Hematopoietic multipotent progenitor cell treated with erythropoietin and hydrocortisone succinate and interleukin-3 and kit ligand, for 8 days (in vitro differentiated cells): ENCODE data around the gene ATPAF2.
A peak's percentile ranks its signal among the peaks of the same experiment; 100 is the strongest.
"Not testable (repeated sequence)": the region's sequence is repeated elsewhere in the genome, so short reads cannot be mapped to it uniquely, and the experiment has no call there.

Source experiments
- DNase-seq: peaks from one replicate; pipeline ENCODE4 v3.0.0-alpha.2; 2015

Gene ATPAF2

GRCh38 chr17:18009609-18010420, 29.2 kb downstream of the ATPAF2 start:
- DNase-seq: peak; percentile 21

GRCh38 chr17:18008496-18009268, 30.3 kb downstream of the ATPAF2 start:
- DNase-seq: no peak

- no peak for DNase-seq
These were observed 32.3 kb downstream of the ATPAF2 start for GRCh38 chr17:18006495-18007239.

DNA sequence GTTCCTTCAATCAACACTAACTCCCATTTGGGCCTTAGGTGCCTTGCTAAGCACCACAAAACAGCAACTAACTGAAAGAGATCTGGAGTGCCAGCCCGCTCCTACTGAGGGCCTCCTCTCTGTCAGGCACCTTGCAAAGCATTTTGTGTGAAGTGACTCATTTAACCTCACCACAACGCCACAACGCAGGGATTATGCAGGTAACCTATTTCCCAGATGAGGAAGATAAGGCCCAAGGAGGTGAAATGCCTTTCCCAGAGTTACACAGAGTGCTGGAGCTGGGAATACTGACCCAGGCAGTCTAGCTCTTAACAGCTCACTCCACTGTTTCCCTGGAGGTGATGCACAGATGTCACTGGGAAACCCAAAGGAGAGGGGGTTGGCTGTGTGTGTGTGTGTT, 33.5 kb downstream of the ATPAF2 start:
- no peak for DNase-seq

- no peak for DNase-seq
These were observed 34.1 kb downstream of the ATPAF2 start for GRCh38 chr17:18004884-18005305.

- no peak for DNase-seq
These were observed 34.6 kb downstream of the ATPAF2 start for GRCh38 chr17:18004345-18004744.

DNA sequence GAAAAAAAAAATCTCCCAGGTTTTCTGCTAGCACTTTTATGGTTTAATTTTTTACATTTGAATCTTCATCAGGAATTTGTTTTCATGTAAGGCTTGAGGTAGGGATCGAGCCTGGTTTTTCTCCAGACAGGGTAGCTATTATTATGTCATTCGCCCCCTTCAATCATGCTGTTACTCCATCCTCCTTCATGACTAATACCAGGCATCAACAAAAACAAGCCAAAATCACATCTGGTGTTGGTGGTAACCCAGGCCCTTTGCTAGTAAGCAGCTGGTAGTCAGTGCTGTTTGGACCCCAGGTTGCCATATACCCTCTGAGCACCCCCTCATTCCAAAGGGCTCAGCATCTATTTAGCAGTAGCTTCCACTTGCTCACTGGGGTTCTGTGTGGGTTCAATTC, 36.8 kb downstream of the ATPAF2 start:
- DNase-seq: no peak

DNA sequence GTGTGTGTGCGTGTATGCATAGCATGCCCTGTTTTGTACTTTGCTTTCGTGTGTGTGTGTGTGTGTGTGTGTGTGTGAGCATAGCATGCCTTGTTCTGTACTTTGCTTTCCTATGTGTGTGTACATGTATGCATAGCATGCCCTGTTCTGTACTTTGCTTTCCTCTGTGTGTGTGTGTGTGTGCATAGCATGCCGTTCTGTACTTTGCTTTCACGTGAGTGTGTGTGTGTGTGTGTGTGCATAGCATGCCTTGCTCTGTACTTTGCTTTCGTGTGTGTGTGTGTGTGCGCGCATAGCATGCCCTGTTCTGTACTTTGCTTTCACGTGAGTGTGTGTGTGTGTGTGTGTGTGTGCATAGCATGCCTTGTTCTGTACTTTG, 38.9 kb downstream of the ATPAF2 start:
- DNase-seq: no peak

GRCh38 chr17:17999364-18000029, 39.5 kb downstream of the ATPAF2 start:
- DNase-seq: no peak

GRCh38 chr17:17998934-17999333, 40.0 kb downstream of the ATPAF2 start:
- no peak for DNase-seq

DNA sequence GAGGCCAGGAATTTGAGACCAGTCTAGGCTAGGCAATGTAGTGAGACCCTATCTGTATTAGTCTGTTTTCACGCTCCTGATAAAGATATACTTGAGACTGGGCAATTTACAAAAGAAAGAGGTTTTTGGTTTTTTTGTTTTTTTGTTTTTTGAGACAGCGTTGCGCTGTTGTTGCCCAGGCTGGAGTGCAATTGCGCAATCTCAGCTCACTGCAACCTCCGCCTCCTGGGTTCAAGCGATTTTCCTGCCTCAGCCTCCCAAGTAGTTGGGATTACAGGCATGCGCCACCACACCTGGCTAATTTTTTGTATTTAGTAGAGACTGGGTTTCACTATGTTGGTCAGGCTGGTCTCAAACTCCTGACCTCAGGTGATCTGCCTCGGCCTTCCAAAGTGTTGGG, 43.1 kb downstream of the ATPAF2 start:
- not testable (repeated sequence) for DNase-seq

- DNase-seq: peak; percentile 48
These were observed 44.5 kb downstream of the ATPAF2 start for GRCh38 chr17:17994271-17995069.

GRCh38 chr17:17993852-17994251, 45.1 kb downstream of the ATPAF2 start:
- DNase-seq: no peak

GRCh38 chr17:17993366-17993765, 45.6 kb downstream of the ATPAF2 start:
- DNase-seq: no peak

DNA sequence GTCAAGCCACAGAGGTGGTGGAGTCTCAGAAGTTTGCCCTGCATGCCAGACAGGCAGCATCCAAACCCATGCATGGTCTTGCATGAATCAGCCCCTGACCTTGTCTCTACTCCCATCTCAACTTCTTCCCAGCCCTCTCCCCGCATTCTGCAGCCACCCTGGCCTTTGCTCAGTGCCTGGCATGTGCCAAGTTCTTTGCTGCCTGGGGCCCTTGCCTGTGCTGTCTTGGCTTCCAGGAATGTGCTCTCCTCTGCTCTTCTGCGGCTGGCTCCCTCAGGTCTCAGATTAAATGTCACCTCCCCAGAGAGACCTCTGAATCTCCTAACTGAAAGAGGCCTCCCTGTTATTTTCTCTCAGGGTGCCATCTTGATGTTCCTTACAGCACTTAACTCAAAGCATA, 48.7 kb downstream of the ATPAF2 start:
- no peak for DNase-seq

DNA sequence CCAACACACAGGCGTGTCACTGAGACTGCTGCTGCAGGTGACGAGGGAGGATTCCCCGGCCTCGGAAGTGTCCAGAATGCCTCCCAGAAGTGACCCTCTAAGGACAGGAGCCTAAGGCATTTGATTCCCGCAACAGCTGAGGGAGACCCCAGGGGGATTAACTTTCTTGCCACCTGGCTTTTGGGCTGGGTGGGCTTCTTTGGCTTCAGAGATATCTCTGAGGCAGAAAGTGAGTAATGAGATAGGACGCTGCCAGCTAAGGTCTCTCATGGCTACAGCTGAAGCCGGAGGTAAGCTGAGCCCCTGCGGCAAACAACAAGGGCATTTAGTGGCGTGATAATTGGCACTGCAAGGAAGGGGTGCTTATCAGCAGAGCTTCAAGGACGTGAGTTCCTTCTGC, 49.4 kb downstream of the ATPAF2 start:
- no peak for DNase-seq

DNA sequence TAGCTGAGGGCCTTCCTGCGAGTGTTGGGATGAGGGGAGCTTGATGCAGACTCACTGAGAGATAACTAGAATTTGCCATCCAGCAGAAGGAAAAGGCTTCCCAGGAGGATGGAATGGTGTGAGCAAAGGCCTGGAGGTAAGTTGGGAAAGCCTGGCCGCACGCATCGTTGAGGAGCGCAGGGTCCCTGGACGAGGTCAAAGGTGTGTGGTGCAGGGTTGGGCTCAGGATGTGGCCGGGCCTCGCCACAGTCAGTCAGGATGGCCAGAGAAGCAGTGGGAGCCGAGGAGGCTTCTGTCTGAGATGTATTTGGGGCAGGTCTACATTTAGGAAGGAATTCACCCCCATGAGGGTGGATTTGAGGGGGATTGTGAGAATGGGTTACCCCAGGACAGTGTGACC, 49.9 kb downstream of the ATPAF2 start:
- no peak for DNase-seq

DNA sequence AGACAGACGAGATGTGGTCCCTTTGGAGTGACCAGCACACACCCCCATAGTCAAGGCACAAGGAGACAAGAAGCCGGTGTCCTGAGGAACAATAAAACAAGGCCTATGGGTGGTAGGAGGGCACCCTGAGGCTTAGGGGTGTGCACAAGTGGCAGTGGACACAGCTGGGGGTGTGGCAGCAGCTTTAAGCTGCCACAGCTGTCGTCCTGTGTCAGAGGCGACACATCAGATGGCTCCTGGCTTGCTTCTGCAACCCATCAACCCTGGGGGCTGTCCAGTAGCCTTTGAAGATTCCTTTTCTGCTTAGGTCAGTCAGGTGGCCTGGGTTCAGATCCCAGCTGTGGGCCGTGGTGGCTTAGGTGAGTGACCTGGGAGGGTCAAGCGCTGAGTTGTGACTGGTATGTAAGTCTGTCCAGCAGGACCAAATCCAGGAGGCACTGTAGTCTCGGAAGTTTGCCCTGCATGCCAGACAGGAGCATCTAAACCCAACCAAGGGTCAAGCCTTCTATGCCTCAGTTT, 50.5 kb downstream of the ATPAF2 start:
- no peak for DNase-seq

- no peak for DNase-seq
These were observed 51.1 kb downstream of the ATPAF2 start for GRCh38 chr17:17987901-17988300.

GRCh38 chr17:17987187-17987896, 51.6 kb downstream of the ATPAF2 start:
- no peak for DNase-seq

DNA sequence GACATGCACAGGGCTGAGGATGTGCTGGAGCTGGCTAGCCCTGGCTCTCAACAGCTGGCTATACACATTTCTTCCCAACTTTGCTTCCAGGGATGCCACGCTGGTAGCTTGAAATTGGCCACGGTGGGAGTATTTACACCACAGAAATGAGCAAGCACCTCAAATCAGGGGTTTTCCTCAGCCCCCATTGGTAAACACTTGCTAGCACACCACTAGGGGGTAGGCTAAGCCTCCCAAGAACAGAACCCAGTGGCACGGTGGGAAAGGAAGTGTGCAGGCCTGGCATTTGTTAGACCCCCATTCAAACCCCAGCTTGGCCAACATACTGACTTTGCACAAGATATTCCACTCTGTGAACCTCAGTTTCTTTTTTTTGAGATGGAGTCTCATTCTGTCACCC, 53.4 kb downstream of the ATPAF2 start:
- DNase-seq: no peak
